A549 (cell line): Measurements from ENCODE around the gene CNTN3. TPM values are rescaled to one million over a fixed set of nuclear protein-coding genes. Genes with fewer than 3 reads are reported as not detected.

Experiments used
- ATAC-seq, 2 experiments: fragments of 200-7000 bp in 1 of 2; fragments of >200 bp in 1 of 2; cut with Nextera tagmentation in 1 of 2; cut with Tn5 transposase in 1 of 2; 3 replicates each; pipeline versions ENCODE4 v1.8.0 to v1.9.1; 2018 to 2020; ENCODE audit warnings: mild to moderate bottlenecking in 1 of 2, moderate library complexity in 1 of 2
- CTCF ChIA-PET: fragments of 300-600 bp; sonication (Branson Sonifier 250); formaldehyde crosslinking; extraction: SDS; loops from one replicate; lab custom pipeline; 2021; ENCODE audit warnings: antibody characterized with exemption, inconsistent platforms; lab: Yijun Ruan, JAX
- POLR2A ChIA-PET: fragments of 350-600 bp; formaldehyde crosslinking; extraction: SDS; loops from one replicate; lab custom pipeline; 2021; ENCODE audit warnings: antibody characterized with exemption, inconsistent platforms; lab: Yijun Ruan, JAX
- DNase-seq, 2 experiments: peaks; one replicate each; pipeline versions ENCODE4 v3.0.0 to v3.0.0-alpha.2; 2011 to 2016; ENCODE audit warnings: low read depth in 1 of 2, low spot score in 1 of 2
- FAIRE-seq: peaks from 2 replicates; lab custom pipeline; 2011; peaks lifted over from hg19 to GRCh38; lab: Jason Lieb, UNC
- H3K27ac ChIP-seq, 2 experiments: fragments of >200 bp; sonication (Bioruptor Twin); formaldehyde crosslinking; 3 replicates each; pipeline ENCODE4 v1.5.1; 2016 to 2017
- H3K4me1 ChIP-seq: fragments of >200 bp; sonication (Bioruptor Twin); formaldehyde crosslinking; 3 replicates; pipeline ENCODE4 v1.6.1; 2016
- H3K4me2 ChIP-seq: fragments of >200 bp; sonication (Bioruptor Twin); formaldehyde crosslinking; 3 replicates; pipeline ENCODE4 v1.6.1; 2016
- H3K4me3 ChIP-seq: fragments of >200 bp; sonication (Bioruptor Twin); formaldehyde crosslinking; 3 replicates; pipeline ENCODE4 v1.5.1; 2016
- H3K9me3 ChIP-seq: fragments of >200 bp; sonication (Bioruptor Twin); formaldehyde crosslinking; 3 replicates; pipeline ENCODE4 v1.6.1; 2016
- ATOH8 ChIP-seq: fragments of 250-450 bp; sonication (Bioruptor Pico); IDR thresholded peaks from 2 replicates; pipeline ENCODE4 v1.5.0; 2020; ENCODE audit warnings: low read depth, mild to moderate bottlenecking, moderate library complexity
- BHLHE40 ChIP-seq: IDR thresholded peaks from 2 replicates; pipeline ENCODE4 v1.6.1; 2012; ENCODE audit warnings: low read depth, low read length, inconsistent platforms
- CBX2 ChIP-seq: fragments of 200-600 bp; sonication (generic); IDR thresholded peaks from 2 replicates; pipeline ENCODE4 v1.6.1; 2016; ENCODE audit warnings: low read depth, mild to moderate bottlenecking, borderline replicate concordance
- CEBPB ChIP-seq, 2 experiments: fragments of >200 bp in 1 of 2; sonication (Bioruptor Twin) in 1 of 2; formaldehyde crosslinking in 1 of 2; IDR thresholded peaks; 2 replicates each; pipeline ENCODE4 v1.6.1; 2012 to 2016
- CHD2 ChIP-seq: fragments of 150-350 bp; IDR thresholded peaks from 2 replicates; pipeline ENCODE4 v1.6.1; 2014; ENCODE audit warnings: low read length; ENCODE audit not compliant: partially characterized antibody
- EHF ChIP-seq: fragments of 250-450 bp; sonication (Bioruptor Pico); IDR thresholded peaks from 2 replicates; pipeline ENCODE4 v1.5.0; 2020; ENCODE audit warnings: mild to moderate bottlenecking
- ESRRA ChIP-seq: fragments of 150-350 bp; IDR thresholded peaks from 2 replicates; pipeline ENCODE4 v1.6.1; 2014; ENCODE audit warnings: mild to moderate bottlenecking, low read length, borderline replicate concordance
- FOSB ChIP-seq: fragments of 250-450 bp; sonication (Bioruptor Pico); IDR thresholded peaks from 2 replicates; pipeline ENCODE4 v1.5.0; 2020; ENCODE audit warnings: mild to moderate bottlenecking, moderate library complexity
- FOSL2 ChIP-seq, 2 experiments: fragments of 450-650 bp in 1 of 2; fragments of >200 bp in 1 of 2; sonication (Bioruptor Twin) in 1 of 2; formaldehyde crosslinking; IDR thresholded peaks; 2 replicates each; pipeline versions ENCODE4 v1.5.0 to v1.6.1; 2016 to 2020; ENCODE audit warnings: mild to moderate bottlenecking in 1 of 2, moderate library complexity in 1 of 2
- GATA3 ChIP-seq: IDR thresholded peaks from 2 replicates; pipeline ENCODE4 v1.6.1; 2012; ENCODE audit warnings: borderline replicate concordance
- HES2 ChIP-seq: fragments of >200 bp; sonication (Bioruptor Twin); formaldehyde crosslinking; IDR thresholded peaks from 2 replicates; pipeline ENCODE4 v1.6.1; 2016
- HEYL ChIP-seq: fragments of 250-450 bp; sonication (Bioruptor Pico); IDR thresholded peaks from 2 replicates; pipeline ENCODE4 v1.8.0; 2021; ENCODE audit warnings: mild to moderate bottlenecking, moderate library complexity
- HOXB5 ChIP-seq: fragments of 250-450 bp; sonication (Bioruptor Pico); IDR thresholded peaks from 2 replicates; pipeline ENCODE4 v1.5.0; 2020; ENCODE audit warnings: mild to moderate bottlenecking, moderate library complexity
- JUN ChIP-seq, 2 experiments: fragments of >200 bp; sonication (Bioruptor Twin); formaldehyde crosslinking; IDR thresholded peaks; 2 replicates in 1 of 2; 3 replicates in 1 of 2; pipeline ENCODE4 v1.6.1; 2016 to 2017
- JUNB ChIP-seq: fragments of >200 bp; sonication (Bioruptor Twin); formaldehyde crosslinking; IDR thresholded peaks from 2 replicates; pipeline ENCODE4 v1.6.1; 2016
- KDM1A ChIP-seq: fragments of 200-600 bp; sonication (generic); IDR thresholded peaks from 2 replicates; pipeline ENCODE4 v1.6.1; 2016; ENCODE audit warnings: low read depth, mild to moderate bottlenecking
- KDM5A ChIP-seq: fragments of 200-600 bp; sonication (generic); IDR thresholded peaks from 2 replicates; pipeline ENCODE4 v1.6.1; 2016; ENCODE audit warnings: antibody characterized with exemption, mild to moderate bottlenecking
- MAX ChIP-seq: IDR thresholded peaks from 2 replicates; pipeline ENCODE4 v1.6.1; 2012
- MAZ ChIP-seq: fragments of 150-350 bp; IDR thresholded peaks from 2 replicates; pipeline ENCODE4 v1.6.1; 2014; ENCODE audit warnings: antibody characterized with exemption, low read depth, low read length, borderline replicate concordance
- MYC ChIP-seq: IDR thresholded peaks from 2 replicates; pipeline ENCODE4 v1.6.1; 2012; ENCODE audit warnings: mild to moderate bottlenecking, inconsistent platforms, low read length, improper control_type of control experiment, borderline replicate concordance
- NFE2L2 ChIP-seq: fragments of 150-350 bp; conservative IDR thresholded peaks from 2 replicates; pipeline ENCODE4 v1.6.1; 2014; ENCODE audit warnings: low read length
- POLR2A ChIP-seq: IDR thresholded peaks from 2 replicates; pipeline ENCODE4 v1.6.1; 2012; ENCODE audit warnings: mild to moderate bottlenecking, low read length
- RNF2 ChIP-seq: fragments of 200-600 bp; sonication (generic); IDR thresholded peaks from 2 replicates; pipeline ENCODE4 v1.6.1; 2016; ENCODE audit warnings: low read depth, mild to moderate bottlenecking, antibody characterized with exemption, moderate library complexity, borderline replicate concordance
- SREBF2 ChIP-seq: fragments of 450-650 bp; IDR thresholded peaks from 2 replicates; pipeline ENCODE4 v1.6.1; 2014; ENCODE audit warnings: mild to moderate bottlenecking, moderate library complexity
- TP53 ChIP-seq: fragments of 250-450 bp; sonication (Bioruptor Pico); IDR thresholded peaks from 2 replicates; pipeline ENCODE4 v1.5.0; 2021; ENCODE audit warnings: mild to moderate bottlenecking, moderate library complexity
- USF2 ChIP-seq: fragments of 450-650 bp; IDR thresholded peaks from 2 replicates; pipeline ENCODE4 v1.6.1; 2014; ENCODE audit warnings: antibody characterized with exemption
- ZC3H11A ChIP-seq: fragments of 450-650 bp; IDR thresholded peaks from 2 replicates; pipeline ENCODE4 v1.6.1; 2014; ENCODE audit warnings: antibody characterized with exemption, mild to moderate bottlenecking
- ZNF302 ChIP-seq: fragments of 250-450 bp; sonication (Bioruptor Pico); IDR thresholded peaks from 2 replicates; pipeline ENCODE4 v1.9.0; 2021; ENCODE audit warnings: inconsistent platforms, mild to moderate bottlenecking, moderate library complexity
- WGBS: methylation state at CpG from one replicate; pipeline ENCODE4 v1.1.6; 2017; ENCODE audit errors: missing lambda C conversion rate; 5-methylcytosine and 5-hydroxymethylcytosine counted together
- polyA plus RNA-seq, 4 experiments: library from polyadenylated mRNA; depleted of rRNA in 3 of 4; stranded (reverse); fragments of >200 nt; fragmentation: RNase III in 1 of 4; extraction: RNeasy Plus Mini Kit Qiagen cat#74134 plus additional on column Dnase treatment in 1 of 4; gene quantifications; 2 replicates in 3 of 4; 3 replicates in 1 of 4; pipeline ENCODE4 v1.2.3, GENCODE V29; 2011 to 2017
- TF ChIP-seq, protein P1 (sequence below): IDR thresholded peaks from 2 replicates; pipeline ENCODE4 v1.6.1; 2012; ENCODE audit warnings: low read depth, borderline replicate concordance

The CNTN3 gene
- polyA plus RNA-seq, 2 of the 4 experiments (the other 2 are of a cell fraction) = not detected

GRCh38 chr3:74590620-74591262 is 23.7 kb downstream of the CNTN3 start:
- 14% methylated on average over 4 of the region's 4 CpGs for WGBS
- no peaks in the 10 kb centered on the region for H3K4me1 ChIP-seq
- CTCF ChIA-PET = no interaction called here

GRCh38 chr3:74584782-74585181 is 29.7 kb downstream of the CNTN3 start:
- Histone ChIP-seq H3K4me1 (no peaks in the 10 kb centered on the region), H3K4me3 (no peak overlapping the region), H3K27ac (no peak overlapping the region), H3K9me3 (no peaks in the 10 kb centered on the region), H3K4me2 (no peak overlapping the region)
- CTCF ChIA-PET = no interaction called here
- ATAC-seq = no peak
- DNase-seq = no peak
- TF ChIP-seq ZNF302 (CRISPR knock-in tag) (no peak), ESRRA (no peak), HOXB5 (CRISPR knock-in tag) (no peak), ATOH8 (CRISPR knock-in tag) (no peak), JUNB (no peak), TP53 (CRISPR knock-in tag) (no peak), MAZ (no peak), JUN (IDR thresholded peaks at IDR 0.05) (no peak), GATA3 (no peak), KDM1A (no peak)
- TF ChIP-seq, protein P1, sequence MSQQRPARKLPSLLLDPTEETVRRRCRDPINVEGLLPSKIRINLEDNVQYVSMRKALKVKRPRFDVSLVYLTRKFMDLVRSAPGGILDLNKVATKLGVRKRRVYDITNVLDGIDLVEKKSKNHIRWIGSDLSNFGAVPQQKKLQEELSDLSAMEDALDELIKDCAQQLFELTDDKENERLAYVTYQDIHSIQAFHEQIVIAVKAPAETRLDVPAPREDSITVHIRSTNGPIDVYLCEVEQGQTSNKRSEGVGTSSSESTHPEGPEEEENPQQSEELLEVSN = no peak
- WGBS = 1% methylated on average over 2 of the region's 2 CpGs
- no peak for FAIRE-seq
- POLR2A ChIA-PET = no interaction called here

More at GRCh38 chr3:74590620-74591262, 23.7 kb downstream of the CNTN3 start:
- POLR2A ChIA-PET = no interaction called here
- no peak overlapping the region for H3K4me2 ChIP-seq
- H3K27ac ChIP-seq = no peak overlapping the region
- H3K9me3 ChIP-seq = no peaks in the 10 kb centered on the region
- no peak for FAIRE-seq
- TF ChIP-seq TP53 (CRISPR knock-in tag) = no peak
- no peak for TF ChIP-seq HES2
- TF ChIP-seq SREBF2 = no peak
- no peak for TF ChIP-seq HEYL (CRISPR knock-in tag)
- no peak for TF ChIP-seq ZC3H11A
- TF ChIP-seq JUNB = no peak
- no peak overlapping the region for H3K4me3 ChIP-seq
- no peak for ATAC-seq
- DNase-seq = no peak

DNA sequence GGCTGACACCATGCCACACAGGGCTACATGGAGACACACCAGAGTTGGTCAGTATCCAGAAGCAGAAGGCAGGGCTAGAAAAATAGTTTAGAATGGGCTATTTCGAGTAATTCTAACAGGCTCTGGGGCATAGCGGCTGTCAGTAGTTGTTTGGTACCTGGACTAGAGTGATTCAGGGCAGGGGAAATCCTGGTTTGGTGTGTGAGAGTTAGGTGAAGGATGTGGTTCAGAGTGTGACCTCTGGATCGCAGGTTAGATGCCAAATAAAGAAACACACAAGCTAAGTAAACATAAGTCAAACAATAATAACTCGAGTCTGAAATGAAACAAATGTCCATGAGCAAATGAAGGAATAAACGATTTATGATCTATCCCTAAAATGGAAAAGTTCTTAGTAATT is 31.5 kb downstream of the CNTN3 start:
- CTCF ChIA-PET = no interaction called here
- Histone ChIP-seq H3K9me3 (no peaks in the 10 kb centered on the region), H3K4me3 (no peak overlapping the region), H3K4me2 (no peak overlapping the region), H3K27ac (no peak overlapping the region), H3K4me1 (no peaks in the 10 kb centered on the region)
- TF ChIP-seq ZC3H11A = no peak
- TF ChIP-seq CEBPB (IDR thresholded peaks at IDR 0.05) = no peak
- no peak for TF ChIP-seq FOSL2 (IDR thresholded peaks at IDR 0.05)
- no peak for TF ChIP-seq FOSL2 (CRISPR knock-in tag; IDR thresholded peaks at IDR 0.05)
- TF ChIP-seq POLR2A = no peak
- no peak for TF ChIP-seq MYC
- TF ChIP-seq ESRRA = no peak
- TF ChIP-seq JUN (IDR thresholded peaks at IDR 0.05) = no peak
- 0% methylated on average over 5 of the region's 5 CpGs for WGBS
- no peak for DNase-seq
- FAIRE-seq = no peak
- POLR2A ChIA-PET = no interaction called here
- no peak for ATAC-seq

GRCh38 chr3:74575857-74576256 is 38.6 kb downstream of the CNTN3 start:
- H3K4me1 ChIP-seq = no peaks in the 10 kb centered on the region
- H3K9me3 ChIP-seq = no peaks in the 10 kb centered on the region; the same call in 2 of the 3 replicates
- DNase-seq (no peak), FAIRE-seq (no peak), ATAC-seq (no peak)
- no peak overlapping the region for H3K27ac ChIP-seq
- TF ChIP-seq RNF2 = no peak
- no peak for TF ChIP-seq CHD2
- no peak for TF ChIP-seq KDM5A
- no peak for TF ChIP-seq BHLHE40
- no peak for TF ChIP-seq USF2
- no peak for TF ChIP-seq MAX
- TF ChIP-seq JUN (IDR thresholded peaks at IDR 0.05) = no peak
- no peak for TF ChIP-seq FOSB (CRISPR knock-in tag)
- no peak for TF ChIP-seq NFE2L2
- TF ChIP-seq CBX2 = no peak
- TF ChIP-seq EHF (CRISPR knock-in tag) = no peak
- H3K4me2 ChIP-seq = no peak overlapping the region
- H3K4me3 ChIP-seq = no peak overlapping the region
- 0% methylated on average over 3 of the region's 3 CpGs for WGBS
- ChIA-PET CTCF (no interaction called here), POLR2A (no interaction called here)
